ENCODE measurements around the gene TEX28.
"Not testable (repeated sequence)": the region's sequence is repeated elsewhere in the genome, so short reads cannot be mapped to it uniquely, and the experiment has no call there.

Gene TEX28, protein sequence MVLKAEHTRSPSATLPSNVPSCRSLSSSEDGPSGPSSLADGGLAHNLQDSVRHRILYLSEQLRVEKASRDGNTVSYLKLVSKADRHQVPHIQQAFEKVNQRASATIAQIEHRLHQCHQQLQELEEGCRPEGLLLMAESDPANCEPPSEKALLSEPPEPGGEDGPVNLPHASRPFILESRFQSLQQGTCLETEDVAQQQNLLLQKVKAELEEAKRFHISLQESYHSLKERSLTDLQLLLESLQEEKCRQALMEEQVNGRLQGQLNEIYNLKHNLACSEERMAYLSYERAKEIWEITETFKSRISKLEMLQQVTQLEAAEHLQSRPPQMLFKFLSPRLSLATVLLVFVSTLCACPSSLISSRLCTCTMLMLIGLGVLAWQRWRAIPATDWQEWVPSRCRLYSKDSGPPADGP

DNA sequence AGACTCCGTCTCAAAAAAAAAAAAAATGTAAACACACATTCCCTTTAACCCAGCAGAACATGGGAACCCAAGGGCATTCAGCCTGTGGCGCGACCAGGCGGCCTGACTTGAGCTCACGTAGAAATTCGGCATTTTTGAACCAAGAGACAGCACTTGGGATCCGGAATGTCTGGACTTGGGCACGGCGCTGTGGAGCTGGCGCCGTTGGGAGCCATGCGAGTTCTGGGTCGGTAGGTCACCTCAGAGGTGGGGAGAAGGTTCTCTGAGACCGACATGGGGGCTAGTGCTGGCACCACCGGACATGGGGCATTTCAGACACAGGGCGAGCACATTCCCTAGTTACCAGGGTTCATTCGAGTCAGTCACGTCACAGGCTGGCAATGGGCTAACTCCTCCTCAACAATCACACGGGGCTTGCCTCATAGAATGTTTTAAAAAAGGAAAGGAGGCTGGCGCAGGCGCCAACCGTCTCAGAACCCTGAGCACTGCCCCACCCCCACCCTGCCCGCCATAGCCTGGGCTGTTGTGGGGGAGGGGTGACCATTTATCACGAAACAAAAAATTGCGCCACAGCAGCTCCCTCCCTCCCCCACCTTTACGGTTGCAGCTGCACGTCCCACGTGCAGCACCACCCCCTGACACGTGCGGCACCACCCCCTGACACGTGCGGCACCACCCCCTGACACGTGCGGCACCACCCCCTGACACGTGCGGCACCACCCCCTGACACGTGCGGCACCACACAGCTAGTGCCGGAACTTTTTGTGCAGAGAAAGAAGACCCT lies at the start of gene TEX28:
TEX28 (minus strand) TSS at position 334 of the 784 bp plus-strand sequence. CDS start 3,007 bp downstream, outside the sequence.
- TF ChIP-seq, protein P1, sequence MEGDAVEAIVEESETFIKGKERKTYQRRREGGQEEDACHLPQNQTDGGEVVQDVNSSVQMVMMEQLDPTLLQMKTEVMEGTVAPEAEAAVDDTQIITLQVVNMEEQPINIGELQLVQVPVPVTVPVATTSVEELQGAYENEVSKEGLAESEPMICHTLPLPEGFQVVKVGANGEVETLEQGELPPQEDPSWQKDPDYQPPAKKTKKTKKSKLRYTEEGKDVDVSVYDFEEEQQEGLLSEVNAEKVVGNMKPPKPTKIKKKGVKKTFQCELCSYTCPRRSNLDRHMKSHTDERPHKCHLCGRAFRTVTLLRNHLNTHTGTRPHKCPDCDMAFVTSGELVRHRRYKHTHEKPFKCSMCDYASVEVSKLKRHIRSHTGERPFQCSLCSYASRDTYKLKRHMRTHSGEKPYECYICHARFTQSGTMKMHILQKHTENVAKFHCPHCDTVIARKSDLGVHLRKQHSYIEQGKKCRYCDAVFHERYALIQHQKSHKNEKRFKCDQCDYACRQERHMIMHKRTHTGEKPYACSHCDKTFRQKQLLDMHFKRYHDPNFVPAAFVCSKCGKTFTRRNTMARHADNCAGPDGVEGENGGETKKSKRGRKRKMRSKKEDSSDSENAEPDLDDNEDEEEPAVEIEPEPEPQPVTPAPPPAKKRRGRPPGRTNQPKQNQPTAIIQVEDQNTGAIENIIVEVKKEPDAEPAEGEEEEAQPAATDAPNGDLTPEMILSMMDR (IDR thresholded peaks at IDR 0.05; ENCODE audit: low read depth, low read length): no peak
- DNase-seq (ENCODE audit: extremely low read depth, low read depth): no peak

DNA sequence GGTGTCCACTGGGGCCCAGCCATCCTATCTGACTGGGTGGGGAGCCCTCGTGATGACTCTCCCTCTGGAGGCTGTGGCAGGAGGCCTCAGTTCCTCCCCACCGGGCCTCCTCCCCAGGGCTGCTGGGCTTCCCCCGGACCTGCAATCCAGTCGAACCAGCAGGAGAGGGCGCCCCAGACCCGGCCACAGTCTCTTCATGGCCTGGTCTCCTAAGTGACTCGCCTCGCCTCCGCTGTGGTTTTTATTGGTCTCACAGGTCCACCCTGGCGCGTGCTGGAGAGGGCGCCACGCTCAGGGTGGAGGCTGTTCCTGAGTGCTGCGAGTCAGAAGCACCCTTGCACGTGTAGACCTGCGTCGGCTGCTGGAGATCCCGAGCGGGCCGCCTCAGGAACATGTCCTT lies 48.7 kb upstream of the TEX28 start:
- not testable (repeated sequence) for DNase-seq (ENCODE audit: extremely low read depth, low read depth)

DNA sequence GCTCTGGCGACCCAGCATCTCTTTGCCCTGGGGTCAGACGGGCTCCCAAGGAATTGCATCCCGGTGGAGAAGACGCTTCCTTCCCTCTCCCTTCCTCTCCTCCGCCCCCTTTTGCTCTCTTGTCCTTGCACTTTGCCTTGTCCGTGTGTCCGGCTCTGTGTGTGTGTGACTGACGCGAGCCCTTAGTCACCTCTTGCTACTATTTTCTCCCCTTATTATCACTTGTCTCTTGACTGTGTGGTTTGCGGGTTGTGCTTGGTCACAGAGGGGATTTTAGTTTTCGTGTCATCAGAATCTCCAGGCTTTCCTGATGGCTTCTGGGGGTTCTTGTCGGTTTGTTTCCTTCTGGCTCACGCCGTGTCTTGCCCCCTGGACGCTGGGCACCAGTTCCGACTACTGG lies 48.1 kb upstream of the TEX28 start:
- DNase-seq (ENCODE audit: extremely low read depth, low read depth): not testable (repeated sequence)

DNA sequence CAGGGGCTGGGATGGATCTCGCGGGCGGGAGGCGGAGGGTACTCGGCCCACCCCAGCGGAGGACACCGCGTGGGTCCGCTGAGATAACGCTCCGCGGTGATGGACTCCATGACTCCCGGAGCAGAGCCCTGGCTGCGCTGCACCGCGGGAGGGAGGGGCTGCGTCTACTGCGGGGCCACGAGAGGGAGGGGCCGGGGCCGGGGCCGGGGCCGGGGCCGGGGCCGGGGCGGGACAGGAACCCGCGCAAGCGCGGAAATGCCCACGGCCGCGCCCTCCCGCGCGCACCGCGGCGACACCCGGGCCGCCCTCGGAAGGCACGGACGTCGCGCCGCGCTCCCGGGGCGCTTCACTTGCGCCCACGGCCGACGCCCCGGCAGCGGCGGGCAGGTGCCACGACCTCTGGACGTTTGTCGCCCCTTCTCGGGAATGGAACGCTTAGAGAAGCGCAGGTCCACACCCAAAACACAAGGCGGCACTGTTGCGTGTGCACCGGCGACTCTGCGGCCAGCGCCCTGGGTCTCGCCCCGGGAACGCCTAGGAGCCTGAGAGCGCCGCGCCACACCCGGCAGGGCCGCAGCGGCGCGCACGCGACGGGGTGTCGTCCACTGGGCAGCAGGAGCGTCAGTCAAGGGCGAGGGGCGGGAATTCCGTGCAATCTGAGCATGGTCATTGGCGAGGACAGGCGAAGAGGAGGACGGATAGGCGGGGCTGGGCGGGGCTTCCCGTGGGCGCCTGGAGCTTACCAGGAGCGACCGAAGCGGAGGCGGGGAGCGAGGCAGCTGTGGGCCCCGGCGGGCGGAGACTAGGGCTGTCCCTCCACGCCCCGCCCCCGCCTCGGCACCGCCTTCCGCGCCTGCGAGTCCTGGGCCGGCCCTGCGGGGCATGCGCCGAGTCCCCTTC lies 46.7 kb upstream of the TEX28 start:
- not testable (repeated sequence) for DNase-seq (ENCODE audit: extremely low read depth, low read depth)

DNA sequence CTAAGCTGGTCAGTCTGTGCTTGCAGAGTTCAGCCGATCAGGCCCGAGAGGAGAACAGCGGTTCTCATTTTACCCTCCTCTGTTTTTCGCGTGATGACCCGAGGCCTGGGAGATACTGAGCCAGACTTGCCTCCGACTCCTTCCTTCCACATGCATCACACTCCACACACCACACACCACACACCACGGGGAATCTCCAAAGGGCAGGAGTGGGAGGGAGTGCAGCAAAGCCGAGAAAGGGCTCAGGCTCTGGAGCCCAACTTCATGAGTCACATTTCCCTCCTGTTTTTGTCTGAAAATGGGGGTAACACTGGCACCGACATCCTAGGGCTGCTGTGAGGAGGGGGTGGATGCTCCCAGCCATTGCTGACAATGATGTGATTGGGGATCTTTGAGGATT lies 39.6 kb upstream of the TEX28 start:
- TF ChIP-seq, protein P1 (IDR thresholded peaks at IDR 0.05; ENCODE audit: low read depth, low read length): no peak
- no peak for DNase-seq (ENCODE audit: extremely low read depth, low read depth)

DNA sequence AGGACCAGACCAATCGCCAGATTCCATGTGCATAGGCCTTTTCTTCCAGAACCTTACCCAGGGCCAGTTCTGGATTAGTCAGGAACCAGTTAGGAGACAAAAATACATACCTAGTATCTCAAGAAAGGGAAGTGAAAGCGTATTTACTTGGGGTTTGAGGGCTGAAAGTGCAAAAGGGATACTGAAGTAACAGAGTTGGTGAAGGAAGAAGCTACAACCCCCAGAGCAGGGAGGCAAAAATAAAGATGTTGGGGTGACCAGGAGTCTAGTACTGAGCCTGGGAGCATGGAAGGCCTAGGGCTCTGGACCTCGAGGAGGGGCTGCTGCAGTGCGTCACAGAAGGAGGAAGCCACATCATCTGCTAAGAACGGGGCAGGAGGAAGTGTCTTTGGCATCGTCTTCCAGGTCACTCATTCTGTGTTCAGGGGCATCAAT lies 38.9 kb upstream of the TEX28 start:
- TF ChIP-seq, protein P1 (IDR thresholded peaks at IDR 0.05; ENCODE audit: low read depth, low read length): no peak
- no peak for DNase-seq (ENCODE audit: extremely low read depth, low read depth)

DNA sequence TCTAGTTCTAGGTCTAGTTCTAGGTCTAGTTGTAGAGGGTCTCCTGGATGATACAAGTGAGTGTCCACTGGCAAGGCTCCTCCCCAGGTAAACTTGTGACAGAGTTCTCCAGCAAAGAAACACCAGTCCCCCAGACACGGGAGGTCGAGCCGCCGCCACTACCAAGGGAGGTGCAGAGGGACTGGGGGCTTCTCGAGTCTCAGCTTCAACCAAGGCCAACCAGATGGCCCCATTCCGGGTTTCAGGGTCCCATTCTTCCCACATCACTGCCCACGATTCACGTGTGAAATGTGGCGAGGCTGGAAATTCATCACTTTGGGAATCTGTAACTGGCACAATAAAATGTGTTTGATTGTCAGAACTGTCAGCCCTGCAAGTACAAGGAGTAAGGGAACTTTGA lies 38.2 kb upstream of the TEX28 start:
- no peak for DNase-seq (ENCODE audit: extremely low read depth, low read depth)
- TF ChIP-seq, protein P1 (IDR thresholded peaks at IDR 0.05; ENCODE audit: low read depth, low read length): no peak

DNA sequence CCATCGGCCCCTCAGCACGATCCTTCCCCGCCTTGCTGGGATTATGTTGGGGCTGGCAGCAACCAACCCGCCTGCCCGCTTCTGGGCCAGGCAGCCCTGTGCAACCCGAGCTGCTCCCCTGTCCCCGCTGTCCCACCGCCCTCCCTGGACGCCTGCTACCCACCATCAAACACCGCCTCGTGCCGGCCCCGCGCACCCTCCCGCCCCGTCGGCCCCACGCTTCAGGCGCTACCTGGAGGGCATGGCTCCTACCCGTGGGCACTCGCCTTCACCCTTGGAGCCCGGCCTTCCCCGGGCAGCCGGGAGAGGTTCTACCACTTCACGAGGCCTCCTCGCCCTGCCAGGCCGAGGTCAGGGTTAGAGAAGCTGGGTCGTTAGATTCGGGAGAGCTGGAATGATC lies 37.6 kb upstream of the TEX28 start:
- TF ChIP-seq, protein P1 (IDR thresholded peaks at IDR 0.05; ENCODE audit: low read depth, low read length): no peak
- no peak for DNase-seq (ENCODE audit: extremely low read depth, low read depth)

Measured in AG09319 (cell line).